SK-N-SH (cell line): ENCODE data around the gene RPL37A.

Experiments
- EP300 ChIP-seq, 2 experiments: IDR thresholded peaks; 2 replicates each; pipeline versions ENCODE4 v1.4.0 to v1.6.1; 2012; ENCODE audit warnings: borderline replicate concordance in 1 of 2, low read depth in 1 of 2, low read length in 1 of 2
- EZH2phosphoT487 ChIP-seq: fragments of 200-600 bp; sonication (generic); IDR thresholded peaks from 2 replicates; pipeline ENCODE4 v1.6.1; 2017; ENCODE audit warnings: low read depth, mixed run types, mild to moderate bottlenecking, antibody characterized with exemption, moderate library complexity, borderline replicate concordance
- JUND ChIP-seq: IDR thresholded peaks from 2 replicates; pipeline ENCODE4 v1.4.0; 2012
- POLR2AphosphoS5 ChIP-seq: IDR thresholded peaks from 2 replicates; pipeline ENCODE4 v1.6.1; 2012; ENCODE audit warnings: low read depth, low read length
- RAD21 ChIP-seq: IDR thresholded peaks from 2 replicates; pipeline ENCODE4 v1.6.1; 2012; ENCODE audit warnings: mild to moderate bottlenecking, low read length
- RFX5 ChIP-seq: IDR thresholded peaks from 2 replicates; pipeline ENCODE4 v1.6.1; 2012; ENCODE audit warnings: mild to moderate bottlenecking, improper control_type of control experiment, low read length
- TCF12 ChIP-seq: IDR thresholded peaks from 2 replicates; pipeline ENCODE4 v1.4.0; 2012
- YY1 ChIP-seq: IDR thresholded peaks from 2 replicates; pipeline ENCODE4 v1.4.0; 2012; ENCODE audit warnings: low read depth, mild to moderate bottlenecking
- TF ChIP-seq, protein P1 (sequence below): fragments of 200-600 bp; sonication (generic); IDR thresholded peaks from 2 replicates; pipeline ENCODE4 v1.6.1; 2017; ENCODE audit warnings: antibody characterized with exemption, mild to moderate bottlenecking, moderate library complexity
- TF ChIP-seq, protein P2 (sequence below): IDR thresholded peaks from 2 replicates; pipeline ENCODE4 v1.6.1; 2012; ENCODE audit warnings: mild to moderate bottlenecking, low read depth, low read length, moderate library complexity

DNA sequence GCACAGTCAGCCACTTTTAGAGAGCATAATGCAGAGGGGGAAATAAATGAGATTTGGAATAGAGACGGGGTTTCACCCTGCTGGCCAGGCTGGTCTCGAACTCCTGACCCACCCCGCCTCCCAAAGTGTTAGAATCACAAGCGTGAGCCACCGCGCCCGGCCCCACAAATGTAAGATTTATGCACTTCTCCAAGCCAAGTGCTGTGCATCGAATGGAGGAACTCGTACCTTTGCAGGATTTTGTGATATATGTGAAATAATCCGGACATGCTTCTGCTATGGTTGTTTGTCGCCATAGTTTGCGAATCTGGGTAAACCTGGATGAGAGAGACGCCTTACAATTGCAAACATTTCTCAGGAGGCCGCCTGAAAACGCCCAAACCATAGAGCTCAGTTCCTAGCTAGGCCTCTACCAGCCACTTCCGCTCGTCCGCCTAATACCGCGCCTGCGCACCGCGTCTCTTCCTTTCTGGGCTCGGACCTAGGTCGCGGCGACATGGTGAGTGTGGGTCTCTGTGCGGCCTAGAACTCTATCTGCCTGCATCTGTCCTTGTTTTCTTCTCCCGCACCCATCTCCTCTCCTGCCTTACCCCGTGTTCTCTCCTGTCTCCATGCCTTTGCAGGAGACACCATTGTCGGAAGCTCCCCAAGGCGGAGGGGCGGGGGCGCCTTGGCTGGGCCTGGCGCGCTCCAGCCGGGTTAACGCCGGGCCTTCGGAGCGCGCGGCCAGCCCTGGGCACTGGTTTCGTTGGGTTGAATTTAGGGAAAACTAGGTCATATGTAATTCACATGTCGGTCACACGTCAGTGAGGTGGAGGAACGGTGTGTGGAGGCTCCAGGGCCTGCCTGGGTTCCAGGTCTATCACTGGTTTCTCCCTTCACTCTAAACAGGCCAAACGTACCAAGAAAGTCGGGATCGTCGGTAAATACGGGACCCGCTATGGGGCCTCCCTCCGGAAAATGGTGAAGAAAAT, at the start of gene RPL37A:
- peak in 1 of 2 experiments; percentile 15; a peak in 1 of 4 replicates for TF ChIP-seq EP300 (IDR thresholded peaks at IDR 0.05; ENCODE audit: borderline replicate concordance in 1 of 2, low read depth in 1 of 2, low read length in 1 of 2)
- TF ChIP-seq, protein P1, sequence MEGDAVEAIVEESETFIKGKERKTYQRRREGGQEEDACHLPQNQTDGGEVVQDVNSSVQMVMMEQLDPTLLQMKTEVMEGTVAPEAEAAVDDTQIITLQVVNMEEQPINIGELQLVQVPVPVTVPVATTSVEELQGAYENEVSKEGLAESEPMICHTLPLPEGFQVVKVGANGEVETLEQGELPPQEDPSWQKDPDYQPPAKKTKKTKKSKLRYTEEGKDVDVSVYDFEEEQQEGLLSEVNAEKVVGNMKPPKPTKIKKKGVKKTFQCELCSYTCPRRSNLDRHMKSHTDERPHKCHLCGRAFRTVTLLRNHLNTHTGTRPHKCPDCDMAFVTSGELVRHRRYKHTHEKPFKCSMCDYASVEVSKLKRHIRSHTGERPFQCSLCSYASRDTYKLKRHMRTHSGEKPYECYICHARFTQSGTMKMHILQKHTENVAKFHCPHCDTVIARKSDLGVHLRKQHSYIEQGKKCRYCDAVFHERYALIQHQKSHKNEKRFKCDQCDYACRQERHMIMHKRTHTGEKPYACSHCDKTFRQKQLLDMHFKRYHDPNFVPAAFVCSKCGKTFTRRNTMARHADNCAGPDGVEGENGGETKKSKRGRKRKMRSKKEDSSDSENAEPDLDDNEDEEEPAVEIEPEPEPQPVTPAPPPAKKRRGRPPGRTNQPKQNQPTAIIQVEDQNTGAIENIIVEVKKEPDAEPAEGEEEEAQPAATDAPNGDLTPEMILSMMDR = no peak
- TF ChIP-seq POLR2AphosphoS5 = peak; percentile 99
- TF ChIP-seq, protein P2, sequence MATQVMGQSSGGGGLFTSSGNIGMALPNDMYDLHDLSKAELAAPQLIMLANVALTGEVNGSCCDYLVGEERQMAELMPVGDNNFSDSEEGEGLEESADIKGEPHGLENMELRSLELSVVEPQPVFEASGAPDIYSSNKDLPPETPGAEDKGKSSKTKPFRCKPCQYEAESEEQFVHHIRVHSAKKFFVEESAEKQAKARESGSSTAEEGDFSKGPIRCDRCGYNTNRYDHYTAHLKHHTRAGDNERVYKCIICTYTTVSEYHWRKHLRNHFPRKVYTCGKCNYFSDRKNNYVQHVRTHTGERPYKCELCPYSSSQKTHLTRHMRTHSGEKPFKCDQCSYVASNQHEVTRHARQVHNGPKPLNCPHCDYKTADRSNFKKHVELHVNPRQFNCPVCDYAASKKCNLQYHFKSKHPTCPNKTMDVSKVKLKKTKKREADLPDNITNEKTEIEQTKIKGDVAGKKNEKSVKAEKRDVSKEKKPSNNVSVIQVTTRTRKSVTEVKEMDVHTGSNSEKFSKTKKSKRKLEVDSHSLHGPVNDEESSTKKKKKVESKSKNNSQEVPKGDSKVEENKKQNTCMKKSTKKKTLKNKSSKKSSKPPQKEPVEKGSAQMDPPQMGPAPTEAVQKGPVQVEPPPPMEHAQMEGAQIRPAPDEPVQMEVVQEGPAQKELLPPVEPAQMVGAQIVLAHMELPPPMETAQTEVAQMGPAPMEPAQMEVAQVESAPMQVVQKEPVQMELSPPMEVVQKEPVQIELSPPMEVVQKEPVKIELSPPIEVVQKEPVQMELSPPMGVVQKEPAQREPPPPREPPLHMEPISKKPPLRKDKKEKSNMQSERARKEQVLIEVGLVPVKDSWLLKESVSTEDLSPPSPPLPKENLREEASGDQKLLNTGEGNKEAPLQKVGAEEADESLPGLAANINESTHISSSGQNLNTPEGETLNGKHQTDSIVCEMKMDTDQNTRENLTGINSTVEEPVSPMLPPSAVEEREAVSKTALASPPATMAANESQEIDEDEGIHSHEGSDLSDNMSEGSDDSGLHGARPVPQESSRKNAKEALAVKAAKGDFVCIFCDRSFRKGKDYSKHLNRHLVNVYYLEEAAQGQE = peak; percentile 75
- peak; percentile 40; the same call in 1 of the 2 replicates for TF ChIP-seq TCF12
- TF ChIP-seq EZH2phosphoT487 = no peak
- no peak for TF ChIP-seq JUND
- TF ChIP-seq YY1 = peak; percentile 74
- TF ChIP-seq RAD21 = peak; percentile 4; the same call in 1 of the 2 replicates
- no peak for TF ChIP-seq RFX5
